DND-41 (cell line): ENCODE measurements around the gene SERBP1.

Experiments used
- ATAC-seq: fragments of 200-7000 bp; cut with Tn5 transposase; 3 replicates; pipeline ENCODE4 v1.9.1; 2021; ENCODE audit warnings: low read depth; ENCODE audit not compliant: insufficient read depth
- DNase-seq: peaks from one replicate; pipeline ENCODE4 v3.0.0-alpha.2; 2020
- H2AFZ ChIP-seq: 2 replicates; pipeline ENCODE4 v1.6.0; 2012; ENCODE audit warnings: low read depth, low read length
- H3K27ac ChIP-seq: 2 replicates; pipeline ENCODE4 v1.5.1; 2012; ENCODE audit warnings: low read length, inconsistent platforms
- H3K27me3 ChIP-seq: fragments of 200-600 bp; sonication (generic); 2 replicates; pipeline ENCODE4 v1.6.0; 2012; ENCODE audit warnings: low read length, mild to moderate bottlenecking, inconsistent platforms; ENCODE audit not compliant: insufficient read depth, poor library complexity
- H3K36me3 ChIP-seq: 2 replicates; pipeline ENCODE4 v1.5.1; 2012; ENCODE audit warnings: low read length, inconsistent platforms; ENCODE audit not compliant: insufficient read depth
- H3K4me1 ChIP-seq: 2 replicates; pipeline ENCODE4 v1.5.1; 2012; ENCODE audit warnings: mild to moderate bottlenecking, low read length; ENCODE audit not compliant: insufficient read depth
- H3K4me2 ChIP-seq: 2 replicates; pipeline ENCODE4 v1.6.0; 2012; ENCODE audit warnings: mild to moderate bottlenecking, moderate library complexity, low read length, inconsistent platforms; ENCODE audit not compliant: insufficient read depth
- H3K4me3 ChIP-seq, 2 experiments: fragments of 200-600 bp in 1 of 2; shearing (Covaris generic) in 1 of 2; 2 replicates each; pipeline ENCODE4 v1.5.1; 2012 to 2016; ENCODE audit warnings: inconsistent platforms in 2 of 2, low read length in 2 of 2, mild to moderate bottlenecking in 2 of 2, low read depth in 1 of 2, moderate library complexity in 1 of 2
- H3K79me2 ChIP-seq: 2 replicates; pipeline ENCODE4 v1.6.0; 2012; ENCODE audit warnings: low read length, inconsistent platforms; ENCODE audit not compliant: insufficient read depth
- H3K9ac ChIP-seq: 2 replicates; pipeline ENCODE4 v1.6.0; 2012; ENCODE audit warnings: low read depth, mild to moderate bottlenecking, inconsistent platforms, low read length, moderate library complexity
- H3K9me3 ChIP-seq: 2 replicates; pipeline ENCODE4 v1.5.1; 2012; ENCODE audit warnings: low read length, moderate library complexity, mild to moderate bottlenecking, inconsistent platforms; ENCODE audit not compliant: insufficient read depth, severe bottlenecking
- H4K20me1 ChIP-seq: 2 replicates; pipeline ENCODE4 v1.6.0; 2012; ENCODE audit warnings: low read length; ENCODE audit not compliant: insufficient read depth
- EZH2 ChIP-seq: IDR thresholded peaks from 3 replicates; pipeline ENCODE4 v1.6.1; 2012; ENCODE audit warnings: borderline replicate concordance, low read depth, mild to moderate bottlenecking, moderate library complexity, low read length, inconsistent platforms; ENCODE audit not compliant: severe bottlenecking
- TF ChIP-seq, protein P1 (sequence below): IDR thresholded peaks from 2 replicates; pipeline ENCODE4 v1.5.1; 2012; ENCODE audit warnings: borderline replicate concordance, low read length, moderate library complexity, mild to moderate bottlenecking; ENCODE audit not compliant: poor library complexity, severe bottlenecking; ENCODE audit errors: extremely low read depth

The SERBP1 gene

DNA sequence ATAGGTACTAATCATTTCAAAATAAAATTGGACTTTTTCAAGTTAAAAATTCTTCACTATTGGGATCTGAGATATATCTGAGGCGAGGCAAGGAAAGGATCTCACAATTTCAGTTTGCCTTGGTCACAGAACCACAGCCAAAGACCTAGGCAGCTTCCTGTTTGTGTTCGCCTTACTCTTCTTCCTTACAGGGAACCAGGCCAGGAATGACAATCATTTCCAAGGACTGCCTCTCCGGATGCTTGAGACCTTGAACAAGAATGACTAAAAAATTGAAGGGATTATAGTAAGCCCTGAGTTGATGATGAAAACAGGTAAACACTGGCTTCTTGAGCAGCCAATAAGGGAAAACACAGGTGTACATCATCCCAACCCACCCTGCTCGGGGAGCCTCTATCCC, 35.2 kb upstream of the SERBP1 start:
- Histone ChIP-seq H3K9me3 (no peaks in the 10 kb centered on the region), H3K4me1 (no peaks in the 10 kb centered on the region), H2AFZ (no peak overlapping the region), H3K4me3 (no peak overlapping the region), H3K9ac (no peak overlapping the region), H3K36me3 (no peaks in the 10 kb centered on the region), H3K27me3 (no peaks in the 10 kb centered on the region), H4K20me1 (no peaks in the 10 kb centered on the region), H3K27ac (no peak overlapping the region), H3K79me2 (no peaks in the 10 kb centered on the region), H3K4me2 (no peak overlapping the region)
- DNase-seq (no peak), ATAC-seq (no peak)
- TF ChIP-seq, protein P1, sequence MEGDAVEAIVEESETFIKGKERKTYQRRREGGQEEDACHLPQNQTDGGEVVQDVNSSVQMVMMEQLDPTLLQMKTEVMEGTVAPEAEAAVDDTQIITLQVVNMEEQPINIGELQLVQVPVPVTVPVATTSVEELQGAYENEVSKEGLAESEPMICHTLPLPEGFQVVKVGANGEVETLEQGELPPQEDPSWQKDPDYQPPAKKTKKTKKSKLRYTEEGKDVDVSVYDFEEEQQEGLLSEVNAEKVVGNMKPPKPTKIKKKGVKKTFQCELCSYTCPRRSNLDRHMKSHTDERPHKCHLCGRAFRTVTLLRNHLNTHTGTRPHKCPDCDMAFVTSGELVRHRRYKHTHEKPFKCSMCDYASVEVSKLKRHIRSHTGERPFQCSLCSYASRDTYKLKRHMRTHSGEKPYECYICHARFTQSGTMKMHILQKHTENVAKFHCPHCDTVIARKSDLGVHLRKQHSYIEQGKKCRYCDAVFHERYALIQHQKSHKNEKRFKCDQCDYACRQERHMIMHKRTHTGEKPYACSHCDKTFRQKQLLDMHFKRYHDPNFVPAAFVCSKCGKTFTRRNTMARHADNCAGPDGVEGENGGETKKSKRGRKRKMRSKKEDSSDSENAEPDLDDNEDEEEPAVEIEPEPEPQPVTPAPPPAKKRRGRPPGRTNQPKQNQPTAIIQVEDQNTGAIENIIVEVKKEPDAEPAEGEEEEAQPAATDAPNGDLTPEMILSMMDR: no peak
- TF ChIP-seq EZH2: no peak

DNA sequence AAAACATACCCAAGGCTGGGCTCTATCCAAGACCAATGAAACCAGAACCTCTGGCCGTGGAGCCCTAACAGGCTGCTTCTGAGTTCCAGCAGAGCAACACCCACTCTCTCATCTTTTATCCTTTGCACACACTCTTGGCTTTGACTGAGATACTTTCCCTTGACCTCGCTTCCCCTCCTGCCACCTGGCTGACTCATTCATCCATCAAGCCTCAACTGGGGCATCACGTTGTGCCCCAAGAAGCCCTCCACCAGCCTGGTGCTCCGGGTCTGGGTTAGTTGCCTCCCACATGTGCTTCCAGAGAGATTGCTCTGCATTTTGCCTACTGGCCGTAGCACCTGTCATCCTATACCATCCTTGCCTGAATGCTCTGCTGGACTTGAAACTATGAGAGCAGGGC, 34.5 kb upstream of the SERBP1 start:
- H3K9ac ChIP-seq: no peak overlapping the region
- no peak overlapping the region for H3K27ac ChIP-seq
- no peak overlapping the region for H2AFZ ChIP-seq

GRCh38 chr1:67464058-67464457, 33.9 kb upstream of the SERBP1 start:
- Histone ChIP-seq H3K4me3 (no peak overlapping the region), H3K9ac (no peak overlapping the region), H4K20me1 (no peaks in the 10 kb centered on the region), H3K79me2 (no peaks in the 10 kb centered on the region), H3K9me3 (no peaks in the 10 kb centered on the region), H3K4me1 (no peaks in the 10 kb centered on the region), H3K4me2 (no peak overlapping the region), H3K27ac (no peak overlapping the region), H3K36me3 (no peaks in the 10 kb centered on the region), H2AFZ (no peak overlapping the region), H3K27me3 (no peaks in the 10 kb centered on the region)
- no peak for TF ChIP-seq EZH2
- TF ChIP-seq, protein P1: no peak
- ATAC-seq (no peak), DNase-seq (no peak)

More for the DNA sequence above, 34.5 kb upstream of the SERBP1 start:
- H3K27me3 ChIP-seq: no peaks in the 10 kb centered on the region
- TF ChIP-seq, protein P1: no peak
- no peak for TF ChIP-seq EZH2
- H3K36me3 ChIP-seq: no peaks in the 10 kb centered on the region
- no peaks in the 10 kb centered on the region for H3K4me1 ChIP-seq
- no peak overlapping the region for H3K4me2 ChIP-seq
- no peaks in the 10 kb centered on the region for H3K9me3 ChIP-seq
- no peak overlapping the region for H3K4me3 ChIP-seq
- no peaks in the 10 kb centered on the region for H3K79me2 ChIP-seq
- DNase-seq: no peak
- ATAC-seq: no peak
- H4K20me1 ChIP-seq: no peaks in the 10 kb centered on the region
